Gastrocnemius medialis (tissue), 4 donors: ENCODE data around the gene C2orf80. TPM values are rescaled to one million over a fixed set of nuclear protein-coding genes. Genes with fewer than 3 reads are reported as not detected.
"Not testable (repeated sequence)": the region's sequence is repeated elsewhere in the genome, so short reads cannot be mapped to it uniquely, and the experiment has no call there.

ENCODE experiments used
- ATAC-seq, 2 donors: fragments of 150-250 bp; one replicate each; pipeline ENCODE4 v1.9.1; 2016
- DNase-seq, 2 donors: peaks; one replicate each; pipeline ENCODE4 v3.0.0-alpha.2; 2019
- H3K27ac ChIP-seq, 4 donors: fragments of 200-600 bp; sonication (generic); 1 replicate in 1 of 4; 2 replicates in 3 of 4; pipeline ENCODE4 v1.5.1; 2016 to 2018; ENCODE audit warnings: mild to moderate bottlenecking in 2 of 4, moderate library complexity in 1 of 4
- H3K27me3 ChIP-seq, 3 donors: fragments of 200-600 bp; sonication (generic) in 2 of 3; 1 replicate in 1 of 3; 2 replicates in 2 of 3; pipeline versions ENCODE4 v1.5.1 to v1.6.0; 2016 to 2019; ENCODE audit warnings: mild to moderate bottlenecking in 1 of 3, moderate library complexity in 1 of 3
- H3K36me3 ChIP-seq, 2 donors: fragments of 200-600 bp; sonication (generic) in 1 of 2; one replicate each; pipeline ENCODE4 v1.5.1; 2017 to 2018
- H3K4me1 ChIP-seq, 2 donors: fragments of 200-600 bp; sonication (generic) in 1 of 2; one replicate each; pipeline ENCODE4 v1.5.1; 2016 to 2017; ENCODE audit warnings: mild to moderate bottlenecking in 2 of 2
- H3K4me3 ChIP-seq, 4 donors: fragments of 200-600 bp; sonication (generic) in 3 of 4; 1 replicate in 1 of 4; 2 replicates in 3 of 4; pipeline ENCODE4 v1.5.1; 2016 to 2019; ENCODE audit warnings: mild to moderate bottlenecking in 2 of 4
- H3K9me3 ChIP-seq, 3 donors: fragments of 200-600 bp; sonication (generic) in 2 of 3; 1 replicate in 1 of 3; 2 replicates in 2 of 3; pipeline ENCODE4 v1.5.1; 2016 to 2019
- POLR2A ChIP-seq, 2 donors: fragments of 450-650 bp; IDR thresholded peaks; one replicate each; pipeline ENCODE4 v1.6.1; 2017; ENCODE audit warnings: antibody characterized with exemption in 2 of 2, mild to moderate bottlenecking in 2 of 2, moderate library complexity in 2 of 2
- in situ Hi-C, 4 donors: fragments of 200-750 bp; cut with MboI; loops; one replicate each; pipeline versions ENCODE4 v1.15.0 to v1.8.0; 2017; ENCODE audit warnings: low sequenced_read_pairs in 4 of 4
- intact Hi-C: fragments of 100-400 bp; cut with DNase I; formaldehyde crosslinking; loops from one replicate; pipeline ENCODE4 v1.15.1; 2023; ENCODE audit warnings: low total_unique reads
- total RNA-seq, 4 donors: library from RNA; depleted of rRNA; stranded (reverse); fragments of >200 nt; gene quantifications; one replicate each; pipeline versions ENCODE4 v1.1.0 to v1.2.3, GENCODE V29; 2016
- TF ChIP-seq, protein P1 (sequence below), 5 experiments: fragments of 450-650 bp in 3 of 5; fragments of 200-600 bp in 2 of 5; sonication (generic) in 2 of 5; IDR thresholded peaks in 4 of 5; conservative IDR thresholded peaks in 1 of 5; 1 replicate in 4 of 5; 2 replicates in 1 of 5; pipeline ENCODE4 v1.5.1; 2016 to 2019; ENCODE audit warnings: antibody characterized with exemption in 5 of 5, mild to moderate bottlenecking in 3 of 5, moderate library complexity in 3 of 5

Gene C2orf80
- total RNA-seq, 4 donors from 2014 or later = not detected

DNA sequence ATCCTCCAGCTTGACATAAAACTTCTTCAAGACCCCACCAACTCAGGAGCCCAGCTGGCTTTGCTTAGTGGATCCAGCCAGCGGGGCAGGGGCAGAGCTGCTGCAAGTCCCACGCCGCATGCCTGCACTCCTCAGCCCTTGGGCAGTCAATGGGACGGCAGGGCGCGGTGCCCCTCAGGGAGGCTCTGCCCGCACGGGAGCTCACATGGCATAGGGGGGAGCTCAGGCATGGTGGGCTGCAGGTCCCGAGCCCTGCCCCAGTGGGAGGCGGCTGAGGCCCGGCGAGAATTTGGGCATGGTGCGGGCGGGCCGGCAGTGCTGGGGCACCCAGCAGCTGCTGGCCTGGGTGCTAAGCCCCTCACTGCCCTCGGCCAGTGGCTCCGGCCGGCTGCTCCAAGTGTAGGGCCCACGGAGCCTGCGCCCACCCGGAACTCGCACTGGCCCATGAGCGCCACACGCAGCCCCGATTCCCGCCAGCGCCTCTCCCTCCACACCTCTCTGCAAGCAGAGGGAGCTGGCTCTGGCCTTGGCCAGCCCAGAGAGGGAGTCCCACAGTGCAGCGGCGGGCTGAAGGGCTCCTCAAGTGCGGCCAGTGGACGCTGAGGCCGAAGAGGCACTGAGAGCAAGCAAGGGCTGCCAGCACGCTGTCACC, 37.9 kb upstream of the C2orf80 start:
- DNase-seq (no peak), ATAC-seq (no peak)
- Histone ChIP-seq H3K27ac (no peak overlapping the region), H3K4me3 (no peak overlapping the region), H3K9me3 (no peaks in the 10 kb centered on the region), H3K36me3 (no peaks in the 10 kb centered on the region), H3K4me1 (no peaks in the 10 kb centered on the region), H3K27me3 (no peaks in the 10 kb centered on the region)
- TF ChIP-seq, protein P1, sequence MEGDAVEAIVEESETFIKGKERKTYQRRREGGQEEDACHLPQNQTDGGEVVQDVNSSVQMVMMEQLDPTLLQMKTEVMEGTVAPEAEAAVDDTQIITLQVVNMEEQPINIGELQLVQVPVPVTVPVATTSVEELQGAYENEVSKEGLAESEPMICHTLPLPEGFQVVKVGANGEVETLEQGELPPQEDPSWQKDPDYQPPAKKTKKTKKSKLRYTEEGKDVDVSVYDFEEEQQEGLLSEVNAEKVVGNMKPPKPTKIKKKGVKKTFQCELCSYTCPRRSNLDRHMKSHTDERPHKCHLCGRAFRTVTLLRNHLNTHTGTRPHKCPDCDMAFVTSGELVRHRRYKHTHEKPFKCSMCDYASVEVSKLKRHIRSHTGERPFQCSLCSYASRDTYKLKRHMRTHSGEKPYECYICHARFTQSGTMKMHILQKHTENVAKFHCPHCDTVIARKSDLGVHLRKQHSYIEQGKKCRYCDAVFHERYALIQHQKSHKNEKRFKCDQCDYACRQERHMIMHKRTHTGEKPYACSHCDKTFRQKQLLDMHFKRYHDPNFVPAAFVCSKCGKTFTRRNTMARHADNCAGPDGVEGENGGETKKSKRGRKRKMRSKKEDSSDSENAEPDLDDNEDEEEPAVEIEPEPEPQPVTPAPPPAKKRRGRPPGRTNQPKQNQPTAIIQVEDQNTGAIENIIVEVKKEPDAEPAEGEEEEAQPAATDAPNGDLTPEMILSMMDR (IDR thresholded peaks at IDR 0.05 in 4 of 5, conservative IDR thresholded peaks at IDR 0.05 in 1 of 5) = no peak
- no peak for TF ChIP-seq POLR2A (IDR thresholded peaks at IDR 0.05)
- intact Hi-C loops = no loop called here
- in situ Hi-C loops = no loop called here

DNA sequence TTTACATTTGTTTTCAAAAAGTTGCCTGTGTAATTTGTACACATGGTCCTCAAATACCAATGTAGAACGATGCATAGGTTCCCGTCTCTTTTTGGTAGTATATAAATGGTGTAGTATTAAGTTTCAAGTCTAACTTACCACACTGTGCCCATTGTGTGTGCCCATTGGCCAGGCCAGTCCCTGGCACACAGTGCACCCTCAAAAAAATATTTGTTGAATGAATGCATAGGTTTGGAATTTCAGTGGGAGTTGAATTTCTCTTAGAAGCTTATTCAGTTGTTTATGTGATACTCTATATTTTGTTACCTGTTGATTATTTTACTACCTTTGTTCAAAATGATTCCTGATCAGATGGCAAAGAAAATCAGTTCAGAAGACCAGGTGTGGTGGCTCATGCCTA, 35.0 kb upstream of the C2orf80 start:
- H3K4me3 ChIP-seq = no peak overlapping the region
- intact Hi-C loops = no loop called here
- H3K4me1 ChIP-seq = no peaks in the 10 kb centered on the region
- TF ChIP-seq, protein P1 (IDR thresholded peaks at IDR 0.05 in 4 of 5, conservative IDR thresholded peaks at IDR 0.05 in 1 of 5) = no peak
- TF ChIP-seq POLR2A (IDR thresholded peaks at IDR 0.05) = no peak
- H3K27me3 ChIP-seq = no peaks in the 10 kb centered on the region
- no peaks in the 10 kb centered on the region for H3K36me3 ChIP-seq
- ATAC-seq (no peak), DNase-seq (no peak)
- H3K9me3 ChIP-seq = no peaks in the 10 kb centered on the region
- in situ Hi-C loops = no loop called here
- H3K27ac ChIP-seq = no peak overlapping the region

DNA sequence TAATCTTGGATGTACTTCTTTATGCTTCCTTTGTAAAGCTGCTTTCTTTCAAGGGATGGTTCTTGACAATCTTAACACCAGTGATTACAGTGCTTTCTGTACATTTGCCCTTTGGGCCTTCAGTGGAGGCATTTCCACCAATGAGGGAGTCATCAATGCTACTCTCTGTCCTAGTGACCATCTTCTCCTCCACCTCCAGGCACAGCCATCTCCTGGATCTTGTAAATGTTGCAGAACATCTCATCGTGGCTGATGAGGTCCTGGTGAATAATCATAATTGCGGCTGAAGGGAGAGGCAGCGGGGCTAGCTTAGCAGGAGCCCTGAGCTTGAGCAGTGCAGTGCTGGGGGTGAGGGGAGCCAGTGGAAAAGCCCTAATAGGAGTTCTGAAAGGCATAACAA, 32.5 kb upstream of the C2orf80 start:
- Histone ChIP-seq H3K27me3 (no peaks in the 10 kb centered on the region), H3K9me3 (no peaks in the 10 kb centered on the region), H3K36me3 (no peaks in the 10 kb centered on the region), H3K4me3 (no peak overlapping the region), H3K4me1 (no peaks in the 10 kb centered on the region), H3K27ac (no peak overlapping the region)
- no peak for ATAC-seq
- TF ChIP-seq POLR2A (IDR thresholded peaks at IDR 0.05) = no peak
- TF ChIP-seq, protein P1 (IDR thresholded peaks at IDR 0.05 in 4 of 5, conservative IDR thresholded peaks at IDR 0.05 in 1 of 5) = no peak
- in situ Hi-C loops (no loop called here), intact Hi-C loops (no loop called here)
- no peak for DNase-seq

DNA sequence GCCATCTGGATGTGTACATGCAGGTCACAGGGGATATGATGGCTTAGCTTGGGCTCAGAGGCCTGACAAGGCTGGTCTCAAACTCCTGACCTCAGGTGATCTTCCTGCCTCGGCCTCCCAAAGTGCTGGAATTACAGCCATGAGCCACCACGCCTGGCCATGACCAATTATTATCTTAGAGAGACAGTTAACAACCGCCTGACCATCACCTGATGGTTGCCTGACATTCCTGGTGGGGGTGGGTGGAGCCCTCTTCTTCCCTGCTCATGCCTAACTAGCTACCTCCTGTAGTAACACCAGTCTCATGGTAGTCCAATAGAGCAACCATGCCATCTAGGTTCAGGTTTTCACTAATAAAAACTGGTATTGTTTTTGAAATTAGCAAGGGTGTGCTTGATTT, 32.0 kb upstream of the C2orf80 start:
- H3K36me3 ChIP-seq, ATAC-seq, H3K4me1 ChIP-seq, H3K4me3 ChIP-seq, in situ Hi-C loops, H3K27ac ChIP-seq, intact Hi-C loops, DNase-seq, H3K27me3 ChIP-seq, H3K9me3 ChIP-seq: not testable (repeated sequence)

DNA sequence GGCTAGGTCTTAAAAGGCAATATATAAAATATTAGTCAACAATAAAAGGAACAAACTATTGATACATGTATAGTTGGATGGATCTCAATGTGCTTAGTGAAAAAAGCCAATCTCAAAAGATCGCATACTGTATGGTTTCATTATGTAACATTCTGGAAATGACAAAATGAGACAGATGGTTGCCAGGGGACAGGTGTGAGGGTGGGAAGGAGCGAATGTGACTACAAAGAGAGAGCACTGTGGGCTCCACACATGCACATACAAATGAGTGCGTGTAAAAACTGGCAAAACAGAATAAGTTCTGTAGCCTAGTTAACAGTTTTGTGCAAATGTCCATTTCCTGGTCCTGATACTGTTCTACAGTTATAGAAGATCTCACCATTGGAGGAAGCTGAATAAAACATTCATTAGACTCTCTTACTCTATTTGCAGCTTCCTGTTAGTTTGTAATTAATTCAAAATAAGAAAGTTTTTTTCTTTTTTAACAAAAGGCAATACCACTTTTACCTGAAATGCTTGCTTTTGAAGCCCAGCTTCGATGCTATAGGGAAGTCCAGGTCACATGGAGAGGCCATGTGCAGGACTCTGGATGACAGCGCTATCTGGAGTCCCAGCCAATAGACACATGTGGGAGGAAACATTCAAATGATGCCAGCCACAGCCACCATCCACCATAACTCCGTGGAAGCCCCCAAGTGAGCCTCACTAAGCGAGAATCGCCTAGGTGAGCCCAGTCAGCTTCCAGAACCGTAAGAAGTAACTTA, 21.0 kb upstream of the C2orf80 start:
- no peaks in the 10 kb centered on the region for H3K9me3 ChIP-seq
- intact Hi-C loops = no loop called here
- H3K4me3 ChIP-seq = no peak overlapping the region
- no peaks in the 10 kb centered on the region for H3K36me3 ChIP-seq
- H3K4me1 ChIP-seq = no peaks in the 10 kb centered on the region
- TF ChIP-seq, protein P1 (IDR thresholded peaks at IDR 0.05 in 4 of 5, conservative IDR thresholded peaks at IDR 0.05 in 1 of 5) = no peak
- no peak for TF ChIP-seq POLR2A (IDR thresholded peaks at IDR 0.05)
- H3K27me3 ChIP-seq = no peaks in the 10 kb centered on the region
- no peak overlapping the region for H3K27ac ChIP-seq
- in situ Hi-C loops = no loop called here
- ATAC-seq (no peak), DNase-seq (no peak)
